HepG2 (cell line): ENCODE data around the gene INTS1. TPM values are rescaled to one million over a fixed set of nuclear protein-coding genes. Genes with fewer than 3 reads are reported as not detected.

ENCODE experiments used
- HNRNPLL ChIP-seq: fragments of 200-400 bp; formaldehyde crosslinking; IDR thresholded peaks from 2 replicates; pipeline ENCODE4 v1.6.1; 2017; ENCODE audit warnings: mild to moderate bottlenecking, low read depth, low read length; ENCODE audit not compliant: poor library complexity, severe bottlenecking
- HOXA3 ChIP-seq: sonication (generic); formaldehyde crosslinking; IDR thresholded peaks from 2 replicates; pipeline ENCODE4 v1.5.0; 2020; ENCODE audit warnings: missing genetic modification reagents
- MTF2 ChIP-seq: sonication (generic); formaldehyde crosslinking; IDR thresholded peaks from 2 replicates; pipeline ENCODE4 v1.5.0; 2020; ENCODE audit warnings: missing genetic modification reagents, borderline replicate concordance
- MYC ChIP-seq: sonication (generic); formaldehyde crosslinking; IDR thresholded peaks from 2 replicates; pipeline ENCODE4 v1.9.0; 2021; ENCODE audit warnings: missing genetic modification reagents, borderline replicate concordance
- NCOA5 ChIP-seq: sonication (generic); formaldehyde crosslinking; IDR thresholded peaks from 2 replicates; pipeline ENCODE4 v1.4.0; 2020; ENCODE audit warnings: missing genetic modification reagents
- NPAS2 ChIP-seq: sonication (generic); formaldehyde crosslinking; IDR thresholded peaks from 2 replicates; pipeline ENCODE4 v1.8.0; 2022; ENCODE audit warnings: mild to moderate bottlenecking, missing genetic modification reagents, borderline replicate concordance
- PITX1 ChIP-seq: sonication (generic); formaldehyde crosslinking; IDR thresholded peaks from 2 replicates; pipeline ENCODE4 v1.5.1; 2020; ENCODE audit warnings: mild to moderate bottlenecking, missing genetic modification reagents
- POLR2A ChIP-seq, 2 experiments: IDR thresholded peaks; 2 replicates each; pipeline ENCODE4 v1.6.1; 2011; ENCODE audit warnings: low read depth in 2 of 2, low read length in 2 of 2, mild to moderate bottlenecking in 1 of 2, moderate library complexity in 1 of 2; ENCODE audit not compliant: insufficient read depth in 1 of 2
- ZBTB42 ChIP-seq: sonication (generic); formaldehyde crosslinking; IDR thresholded peaks from 2 replicates; pipeline ENCODE4 v1.5.0; 2020; ENCODE audit warnings: mild to moderate bottlenecking, missing genetic modification reagents
- ZNF282 ChIP-seq: fragments of 450-650 bp; IDR thresholded peaks from 2 replicates; pipeline ENCODE4 v1.6.1; 2018; ENCODE audit not compliant: partially characterized antibody
- ZNF326 ChIP-seq: sonication (generic); formaldehyde crosslinking; IDR thresholded peaks from 2 replicates; pipeline ENCODE4 v1.4.0; 2020; ENCODE audit warnings: missing genetic modification reagents, borderline replicate concordance
- ZNF460 ChIP-seq: sonication (generic); formaldehyde crosslinking; IDR thresholded peaks from 2 replicates; pipeline ENCODE4 v1.5.1; 2020; ENCODE audit warnings: missing genetic modification reagents, mild to moderate bottlenecking, borderline replicate concordance
- ZNF468 ChIP-seq: sonication (generic); formaldehyde crosslinking; IDR thresholded peaks from 2 replicates; pipeline ENCODE4 v1.8.0; 2022; ENCODE audit warnings: mild to moderate bottlenecking, moderate library complexity, missing genetic modification reagents
- ZNF496 ChIP-seq: sonication (generic); formaldehyde crosslinking; IDR thresholded peaks from 2 replicates; pipeline ENCODE4 v1.8.1; 2023; ENCODE audit warnings: mild to moderate bottlenecking, moderate library complexity, missing genetic modification reagents; ENCODE audit not compliant: insufficient replicate concordance
- ZNF530 ChIP-seq: sonication (generic); formaldehyde crosslinking; IDR thresholded peaks from 2 replicates; pipeline ENCODE4 v1.5.0; 2020; ENCODE audit warnings: low read depth, mild to moderate bottlenecking, missing genetic modification reagents
- ZNF567 ChIP-seq: sonication (generic); formaldehyde crosslinking; IDR thresholded peaks from 2 replicates; pipeline ENCODE4 v1.8.1; 2023; ENCODE audit warnings: mild to moderate bottlenecking, missing genetic modification reagents, borderline replicate concordance
- ZNF841 ChIP-seq: sonication (generic); formaldehyde crosslinking; IDR thresholded peaks from 2 replicates; pipeline ENCODE4 v1.8.1; 2023; ENCODE audit warnings: missing genetic modification reagents, borderline replicate concordance
- polyA plus RNA-seq, 8 experiments: library from polyadenylated mRNA; depleted of rRNA in 3 of 8; stranded (reverse) in 7 of 8; unstranded in 1 of 8; fragments of >200 nt; fragmentation: Illumina TruSeq in 4 of 8; extraction: Trizol in 4 of 8; gene quantifications; 2 replicates each; pipeline versions ENCODE4 v1.2.1 to v1.2.3, GENCODE V29; 2011 to 2016; ENCODE audit warnings: low read depth in 4 of 8, missing spikeins in 1 of 8, mixed read lengths in 1 of 8; ENCODE audit not compliant: insufficient read depth in 1 of 8
- total RNA-seq, 5 experiments: library from RNA; depleted of rRNA; stranded (reverse); fragments of >200 nt; fragmentation: Illumina TruSeq; extraction: Trizol; gene quantifications; 2 replicates each; pipeline ENCODE4 v1.2.3, GENCODE V29; 2016; ENCODE audit warnings: low read depth in 1 of 5
- TF ChIP-seq, protein P1 (sequence below): sonication (generic); formaldehyde crosslinking; IDR thresholded peaks from 2 replicates; pipeline ENCODE4 v1.9.0; 2021; ENCODE audit warnings: missing genetic modification reagents, borderline replicate concordance
- TF ChIP-seq, protein P2 (sequence below): sonication (generic); formaldehyde crosslinking; IDR thresholded peaks from 2 replicates; pipeline ENCODE4 v1.5.1; 2020; ENCODE audit warnings: missing genetic modification reagents, mild to moderate bottlenecking, borderline replicate concordance
- TF ChIP-seq, protein P3 (sequence below): sonication (generic); formaldehyde crosslinking; IDR thresholded peaks from 2 replicates; pipeline ENCODE4 v1.4.0; 2020; ENCODE audit warnings: missing genetic modification reagents
- TF ChIP-seq, protein P4 (sequence below), 2 experiments: sonication (generic) in 1 of 2; formaldehyde crosslinking in 1 of 2; IDR thresholded peaks; 2 replicates each; pipeline versions ENCODE4 v1.4.0 to v1.6.1; 2016 to 2020; ENCODE audit warnings: borderline replicate concordance in 1 of 2, low read depth in 1 of 2, mild to moderate bottlenecking in 1 of 2, missing genetic modification reagents in 1 of 2

INTS1 gene
- total and polyA plus RNA-seq, 2 of the 13 experiments (the other 11 are each of a cell fraction or from before 2014, with no cell fraction given) = 13.7 to 29.0 TPM

DNA sequence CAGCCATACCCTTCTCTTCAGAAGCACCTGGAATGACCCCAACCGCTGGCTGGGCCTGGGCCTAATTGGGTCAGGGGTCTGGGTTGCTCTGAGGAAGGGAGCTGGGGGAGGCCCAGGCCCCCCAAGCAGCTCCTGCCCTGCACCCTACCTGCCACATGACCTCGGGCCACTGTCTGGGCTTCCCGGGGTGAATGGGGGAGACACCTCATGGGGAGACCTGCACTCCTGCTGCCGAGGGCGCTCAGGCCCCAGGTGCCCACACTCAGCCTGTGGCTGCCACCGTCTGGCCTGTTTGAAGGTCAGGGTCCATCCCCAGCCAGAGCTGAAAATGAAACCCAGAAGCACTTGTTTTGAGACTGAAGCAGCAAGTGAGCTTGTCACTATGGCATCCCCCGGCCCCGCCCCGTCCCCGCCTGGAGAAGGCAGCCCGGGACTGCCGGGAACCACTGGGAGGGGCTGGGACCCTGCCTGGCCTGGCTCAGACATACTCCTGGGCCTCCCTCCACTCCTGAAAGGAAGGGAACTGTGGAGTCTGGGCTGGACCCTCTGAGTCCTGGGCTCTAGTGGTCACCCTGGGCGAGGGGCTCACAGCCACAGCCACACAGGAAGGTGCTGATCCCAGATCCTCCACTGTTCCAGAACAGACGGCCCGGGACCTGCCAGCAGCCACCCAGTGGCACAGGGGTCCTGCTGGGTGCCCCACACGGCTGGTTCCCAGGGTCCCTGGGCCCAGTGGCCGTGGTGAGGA is 37.5 kb downstream of the INTS1 start (continued):
- no peak for TF ChIP-seq ZNF496 (CRISPR knock-in tag)
- TF ChIP-seq, protein P1, sequence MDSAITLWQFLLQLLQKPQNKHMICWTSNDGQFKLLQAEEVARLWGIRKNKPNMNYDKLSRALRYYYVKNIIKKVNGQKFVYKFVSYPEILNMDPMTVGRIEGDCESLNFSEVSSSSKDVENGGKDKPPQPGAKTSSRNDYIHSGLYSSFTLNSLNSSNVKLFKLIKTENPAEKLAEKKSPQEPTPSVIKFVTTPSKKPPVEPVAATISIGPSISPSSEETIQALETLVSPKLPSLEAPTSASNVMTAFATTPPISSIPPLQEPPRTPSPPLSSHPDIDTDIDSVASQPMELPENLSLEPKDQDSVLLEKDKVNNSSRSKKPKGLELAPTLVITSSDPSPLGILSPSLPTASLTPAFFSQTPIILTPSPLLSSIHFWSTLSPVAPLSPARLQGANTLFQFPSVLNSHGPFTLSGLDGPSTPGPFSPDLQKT (CRISPR knock-in tag) = no peak
- no peak for TF ChIP-seq NPAS2 (CRISPR knock-in tag)
- 0 out of 2 replicates have a peak, but pooled peaks have one; percentile 61 for TF ChIP-seq ZBTB42 (CRISPR knock-in tag)
- no peak for TF ChIP-seq ZNF460
- TF ChIP-seq, protein P2, sequence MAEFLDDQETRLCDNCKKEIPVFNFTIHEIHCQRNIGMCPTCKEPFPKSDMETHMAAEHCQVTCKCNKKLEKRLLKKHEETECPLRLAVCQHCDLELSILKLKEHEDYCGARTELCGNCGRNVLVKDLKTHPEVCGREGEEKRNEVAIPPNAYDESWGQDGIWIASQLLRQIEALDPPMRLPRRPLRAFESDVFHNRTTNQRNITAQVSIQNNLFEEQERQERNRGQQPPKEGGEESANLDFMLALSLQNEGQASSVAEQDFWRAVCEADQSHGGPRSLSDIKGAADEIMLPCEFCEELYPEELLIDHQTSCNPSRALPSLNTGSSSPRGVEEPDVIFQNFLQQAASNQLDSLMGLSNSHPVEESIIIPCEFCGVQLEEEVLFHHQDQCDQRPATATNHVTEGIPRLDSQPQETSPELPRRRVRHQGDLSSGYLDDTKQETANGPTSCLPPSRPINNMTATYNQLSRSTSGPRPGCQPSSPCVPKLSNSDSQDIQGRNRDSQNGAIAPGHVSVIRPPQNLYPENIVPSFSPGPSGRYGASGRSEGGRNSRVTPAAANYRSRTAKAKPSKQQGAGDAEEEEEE (CRISPR knock-in tag) = no peak
- TF ChIP-seq, protein P3, sequence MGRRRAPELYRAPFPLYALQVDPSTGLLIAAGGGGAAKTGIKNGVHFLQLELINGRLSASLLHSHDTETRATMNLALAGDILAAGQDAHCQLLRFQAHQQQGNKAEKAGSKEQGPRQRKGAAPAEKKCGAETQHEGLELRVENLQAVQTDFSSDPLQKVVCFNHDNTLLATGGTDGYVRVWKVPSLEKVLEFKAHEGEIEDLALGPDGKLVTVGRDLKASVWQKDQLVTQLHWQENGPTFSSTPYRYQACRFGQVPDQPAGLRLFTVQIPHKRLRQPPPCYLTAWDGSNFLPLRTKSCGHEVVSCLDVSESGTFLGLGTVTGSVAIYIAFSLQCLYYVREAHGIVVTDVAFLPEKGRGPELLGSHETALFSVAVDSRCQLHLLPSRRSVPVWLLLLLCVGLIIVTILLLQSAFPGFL (CRISPR knock-in tag) = no peak
- TF ChIP-seq ZNF282 = no peak
- peak; percentile 56; the same call in 1 of the 2 replicates for TF ChIP-seq HOXA3
- no peak for TF ChIP-seq NCOA5 (CRISPR knock-in tag)
- peak; percentile 43; the same call in 1 of the 2 replicates for TF ChIP-seq ZNF567 (CRISPR knock-in tag)
- peak; percentile 49; the same call in 1 of the 2 replicates for TF ChIP-seq MYC (CRISPR knock-in tag)
- TF ChIP-seq ZNF841 = no peak
- no peak for TF ChIP-seq PITX1 (CRISPR knock-in tag)
- TF ChIP-seq ZNF326 (CRISPR knock-in tag) = no peak; the same call in 1 of the 2 replicates
- peak in 1 of 2 experiments; percentile 79; a peak in 2 of 4 replicates for TF ChIP-seq POLR2A (IDR thresholded peaks at IDR 0.05; ENCODE audit: insufficient read depth in 1 of 2, low read depth in 2 of 2, low read length in 2 of 2)
- TF ChIP-seq MTF2 (CRISPR knock-in tag) = no peak; the same call in 1 of the 2 replicates
- TF ChIP-seq, protein P4, sequence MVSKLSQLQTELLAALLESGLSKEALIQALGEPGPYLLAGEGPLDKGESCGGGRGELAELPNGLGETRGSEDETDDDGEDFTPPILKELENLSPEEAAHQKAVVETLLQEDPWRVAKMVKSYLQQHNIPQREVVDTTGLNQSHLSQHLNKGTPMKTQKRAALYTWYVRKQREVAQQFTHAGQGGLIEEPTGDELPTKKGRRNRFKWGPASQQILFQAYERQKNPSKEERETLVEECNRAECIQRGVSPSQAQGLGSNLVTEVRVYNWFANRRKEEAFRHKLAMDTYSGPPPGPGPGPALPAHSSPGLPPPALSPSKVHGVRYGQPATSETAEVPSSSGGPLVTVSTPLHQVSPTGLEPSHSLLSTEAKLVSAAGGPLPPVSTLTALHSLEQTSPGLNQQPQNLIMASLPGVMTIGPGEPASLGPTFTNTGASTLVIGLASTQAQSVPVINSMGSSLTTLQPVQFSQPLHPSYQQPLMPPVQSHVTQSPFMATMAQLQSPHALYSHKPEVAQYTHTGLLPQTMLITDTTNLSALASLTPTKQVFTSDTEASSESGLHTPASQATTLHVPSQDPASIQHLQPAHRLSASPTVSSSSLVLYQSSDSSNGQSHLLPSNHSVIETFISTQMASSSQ (IDR thresholded peaks at IDR 0.05; ENCODE audit: low read depth) = no peak
- TF ChIP-seq, protein P4 (CRISPR knock-in tag; IDR thresholded peaks at IDR 0.05; ENCODE audit: borderline replicate concordance) = no peak
- no peak for TF ChIP-seq HNRNPLL
- no peak for TF ChIP-seq ZNF530 (CRISPR knock-in tag)
- no peak for TF ChIP-seq ZNF468 (CRISPR knock-in tag)
